ENCODE results near the gene INHA. TPM values are rescaled to one million over a fixed set of nuclear protein-coding genes. Genes with fewer than 3 reads are reported as not detected.

INHA gene
- total RNA-seq, 1 donor from 2014 or later, result not detected

- no peak for DNase-seq (ENCODE audit: low spot score)
- Mint-ChIP-seq H3K4me1 (ENCODE audit: unreplicated experiment) (peaks cover 11% of the 10 kb centered on the region), H3K4me3 (ENCODE audit: unreplicated experiment) (no peak overlapping the region), H3K27ac (ENCODE audit: unreplicated experiment) (no peak overlapping the region), H3K9me3 (ENCODE audit: unreplicated experiment) (no peaks in the 10 kb centered on the region), H3K27me3 (ENCODE audit: unreplicated experiment) (peaks cover 19% of the 10 kb centered on the region), H3K36me3 (ENCODE audit: low read depth, unreplicated experiment) (peaks cover 21% of the 10 kb centered on the region)
- no peak for TF ChIP-seq CTCF (IDR thresholded peaks at IDR 0.05; ENCODE audit: unreplicated experiment)
These were observed 10.7 kb upstream of the INHA start for GRCh38 chr2:219561179-219562048.

GRCh38 chr2:219562049-219563020 lies 9.8 kb upstream of the INHA start:
- TF ChIP-seq CTCF (IDR thresholded peaks at IDR 0.05; ENCODE audit: unreplicated experiment), result no peak
- peaks cover 17% of the 10 kb centered on the region for H3K27me3 Mint-ChIP-seq (ENCODE audit: unreplicated experiment)
- no peak overlapping the region for H3K4me3 Mint-ChIP-seq (ENCODE audit: unreplicated experiment)
- peaks cover 11% of the 10 kb centered on the region for H3K4me1 Mint-ChIP-seq (ENCODE audit: unreplicated experiment)
- H3K27ac Mint-ChIP-seq (ENCODE audit: unreplicated experiment), result no peak overlapping the region
- H3K36me3 Mint-ChIP-seq (ENCODE audit: low read depth, unreplicated experiment), result peaks cover 27% of the 10 kb centered on the region
- DNase-seq (ENCODE audit: low spot score), result no peak
- H3K9me3 Mint-ChIP-seq (ENCODE audit: unreplicated experiment), result no peaks in the 10 kb centered on the region

- no peak for TF ChIP-seq CTCF (IDR thresholded peaks at IDR 0.05; ENCODE audit: unreplicated experiment)
- Mint-ChIP-seq H3K9me3 (ENCODE audit: unreplicated experiment) (no peaks in the 10 kb centered on the region), H3K4me3 (ENCODE audit: unreplicated experiment) (no peak overlapping the region), H3K27me3 (ENCODE audit: unreplicated experiment) (peaks cover 17% of the 10 kb centered on the region), H3K27ac (ENCODE audit: unreplicated experiment) (no peak overlapping the region), H3K36me3 (ENCODE audit: low read depth, unreplicated experiment) (peaks cover 27% of the 10 kb centered on the region), H3K4me1 (ENCODE audit: unreplicated experiment) (peaks cover 11% of the 10 kb centered on the region)
- DNase-seq (ENCODE audit: low spot score), result no peak
These were observed 8.7 kb upstream of the INHA start for GRCh38 chr2:219563271-219563928.

GRCh38 chr2:219565130-219566080 lies 6.7 kb upstream of the INHA start:
- Mint-ChIP-seq H3K36me3 (ENCODE audit: low read depth, unreplicated experiment) (peaks cover 27% of the 10 kb centered on the region), H3K4me1 (ENCODE audit: unreplicated experiment) (peaks cover 17% of the 10 kb centered on the region), H3K27ac (ENCODE audit: unreplicated experiment) (no peak overlapping the region), H3K4me3 (ENCODE audit: unreplicated experiment) (no peak overlapping the region), H3K27me3 (ENCODE audit: unreplicated experiment) (peaks cover 27% of the 10 kb centered on the region), H3K9me3 (ENCODE audit: unreplicated experiment) (no peaks in the 10 kb centered on the region)
- no peak for DNase-seq (ENCODE audit: low spot score)
- no peak for TF ChIP-seq CTCF (IDR thresholded peaks at IDR 0.05; ENCODE audit: unreplicated experiment)

Data from endothelial cell (in vitro differentiated cells).